ENCODE measurements around the gene SNX3.

Gene SNX3

GRCh38 chr6:108211671-108212070, 49.2 kb downstream of the SNX3 start:
- H3K36me3 ChIP-seq: peaks cover 16 to 56% (median 47%) of the 10 kb centered on the region in 3 donors
- no peaks in the 10 kb centered on the region for H3K4me1 ChIP-seq
- H3K27ac ChIP-seq: no peak overlapping the region
- no peak for TF ChIP-seq CTCF (IDR thresholded peaks at IDR 0.05)
- no peak for DNase-seq
- H3K4me3 ChIP-seq: no peak overlapping the region
- no peaks in the 10 kb centered on the region for H3K27me3 ChIP-seq
- H3K9me3 ChIP-seq: no peaks in the 10 kb centered on the region
- intact Hi-C loops (cut with DNase I; ENCODE audit: low total_unique reads): no loop called here

GRCh38 chr6:108210556-108210955, 50.3 kb downstream of the SNX3 start:
- DNase-seq: no peak
- Histone ChIP-seq H3K36me3 (peaks cover 19 to 54% (median 48%) of the 10 kb centered on the region in 3 donors), H3K4me1 (no peaks in the 10 kb centered on the region)

DNA sequence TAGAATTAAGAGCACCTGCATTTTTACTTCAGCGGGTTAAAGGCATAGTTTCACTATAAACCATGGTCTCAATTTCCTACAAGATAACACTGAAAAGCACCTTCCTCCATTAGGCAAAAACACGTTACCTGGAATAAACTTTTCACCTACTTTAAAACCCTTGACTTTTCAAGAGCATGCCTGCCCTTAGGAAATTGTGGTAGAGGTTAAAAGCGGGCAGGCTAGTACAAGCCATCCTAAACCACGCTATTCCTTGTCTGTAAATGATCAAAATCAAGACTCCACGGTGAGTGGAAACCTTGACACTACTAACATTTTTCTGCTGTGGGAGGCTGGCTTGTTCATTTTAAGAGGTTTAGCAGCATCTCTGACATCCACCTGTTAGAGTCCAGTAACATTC, 51.1 kb downstream of the SNX3 start:
- no peak overlapping the region for H3K4me3 ChIP-seq
- peaks cover 19 to 47% (median 39%) of the 10 kb centered on the region in 3 donors for H3K36me3 ChIP-seq
- H3K9me3 ChIP-seq: no peaks in the 10 kb centered on the region
- TF ChIP-seq CTCF (IDR thresholded peaks at IDR 0.05): no peak
- intact Hi-C loops (cut with DNase I; ENCODE audit: low total_unique reads): no loop called here
- H3K27ac ChIP-seq: no peak overlapping the region
- no peaks in the 10 kb centered on the region for H3K4me1 ChIP-seq
- DNase-seq: no peak
- no peaks in the 10 kb centered on the region for H3K27me3 ChIP-seq

More at GRCh38 chr6:108210556-108210955, 50.3 kb downstream of the SNX3 start:
- Histone ChIP-seq H3K9me3 (no peaks in the 10 kb centered on the region), H3K27ac (no peak overlapping the region), H3K4me3 (no peak overlapping the region), H3K27me3 (no peaks in the 10 kb centered on the region)
- no peak for TF ChIP-seq CTCF (IDR thresholded peaks at IDR 0.05)
- intact Hi-C loops (cut with DNase I; ENCODE audit: low total_unique reads): no loop called here

DNA sequence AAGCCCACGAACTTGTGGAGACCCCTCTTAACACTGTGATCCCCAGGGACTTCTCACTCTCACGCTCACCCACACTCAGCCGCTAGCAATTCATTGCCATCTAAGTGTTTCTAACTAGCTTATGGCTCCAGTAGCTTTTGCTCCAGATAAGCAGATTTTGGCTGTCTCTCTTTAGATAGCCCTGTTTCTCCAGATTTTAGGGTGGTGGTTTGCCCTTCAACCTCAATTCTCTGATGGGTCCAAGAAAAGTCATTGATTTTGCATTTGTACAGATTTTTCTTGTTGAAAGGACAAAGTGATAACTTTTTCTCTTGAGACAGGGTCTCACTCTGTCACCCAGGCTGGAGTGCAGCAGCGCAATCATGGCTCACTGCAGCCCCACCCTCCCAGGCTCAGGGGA, 53.8 kb downstream of the SNX3 start:
- Histone ChIP-seq H3K36me3 (peaks cover 19 to 47% (median 31%) of the 10 kb centered on the region in 3 donors), H3K27me3 (no peaks in the 10 kb centered on the region), H3K9me3 (no peaks in the 10 kb centered on the region), H3K27ac (no peak overlapping the region), H3K4me3 (no peak overlapping the region), H3K4me1 (no peaks in the 10 kb centered on the region)
- intact Hi-C loops (cut with DNase I; ENCODE audit: low total_unique reads): no loop called here
- TF ChIP-seq CTCF (IDR thresholded peaks at IDR 0.05): no peak
- no peak for DNase-seq

- H3K9me3 ChIP-seq: no peaks in the 10 kb centered on the region
- H3K4me3 ChIP-seq: no peak overlapping the region
- intact Hi-C loops (cut with DNase I; ENCODE audit: low total_unique reads): no loop called here
- DNase-seq: no peak
- no peaks in the 10 kb centered on the region for H3K4me1 ChIP-seq
- H3K27ac ChIP-seq: no peak overlapping the region
- H3K36me3 ChIP-seq: peaks cover 4 to 38% (median 9%) of the 10 kb centered on the region in 3 donors
- no peaks in the 10 kb centered on the region for H3K27me3 ChIP-seq
- TF ChIP-seq CTCF (IDR thresholded peaks at IDR 0.05): no peak
These were observed 57.4 kb downstream of the SNX3 start for GRCh38 chr6:108203189-108204112.
